Esophagus muscularis mucosa (tissue), 4 donors: ENCODE results near the gene ZSCAN16. TPM values are rescaled to one million over a fixed set of nuclear protein-coding genes. Genes with fewer than 3 reads are reported as not detected.

ENCODE experiments used
- DNase-seq: peaks from one replicate; pipeline ENCODE4 v3.0.0-alpha.2; 2017; ENCODE audit errors: extremely low spot score
- H3K27ac ChIP-seq, 4 donors: fragments of 200-600 bp; sonication (generic); replicated peaks in 1 of 4; 1 replicate in 3 of 4; 2 replicates in 1 of 4; pipeline ENCODE4 v1.5.1; 2016 to 2019; ENCODE audit warnings: mild to moderate bottlenecking in 1 of 4
- H3K27me3 ChIP-seq, 4 donors: fragments of 200-600 bp; sonication (generic); one replicate each; pipeline versions ENCODE4 v1.5.1 to v1.6.0; 2016 to 2019
- H3K36me3 ChIP-seq, 4 donors: fragments of 200-600 bp; sonication (generic); one replicate each; pipeline ENCODE4 v1.5.1; 2016 to 2019
- H3K4me1 ChIP-seq, 4 donors: fragments of 200-600 bp; sonication (generic); one replicate each; pipeline ENCODE4 v1.5.1; 2016 to 2019
- H3K4me3 ChIP-seq, 4 donors: fragments of 200-600 bp; sonication (generic); 1 replicate in 2 of 4; 2 replicates in 2 of 4; pipeline ENCODE4 v1.5.1; 2016 to 2019; ENCODE audit warnings: mild to moderate bottlenecking in 4 of 4, moderate library complexity in 1 of 4
- H3K9me3 ChIP-seq, 4 donors: fragments of 200-600 bp; sonication (generic); 1 replicate in 3 of 4; 2 replicates in 1 of 4; pipeline ENCODE4 v1.5.1; 2016 to 2019
- CTCF ChIP-seq, 3 experiments: fragments of 200-600 bp in 2 of 3; fragments of 450-650 bp in 1 of 3; sonication (generic) in 2 of 3; IDR thresholded peaks; one replicate each; pipeline ENCODE4 v1.5.1; 2017 to 2019; ENCODE audit warnings: antibody characterized with exemption in 3 of 3, mild to moderate bottlenecking in 2 of 3, moderate library complexity in 1 of 3
- EP300 ChIP-seq: sonication (generic); formaldehyde crosslinking; IDR thresholded peaks from one replicate; pipeline ENCODE4 v1.6.1; 2017; ENCODE audit warnings: antibody characterized with exemption
- POLR2A ChIP-seq: fragments of 450-650 bp; IDR thresholded peaks from one replicate; pipeline ENCODE4 v1.6.1; 2017; ENCODE audit warnings: antibody characterized with exemption, moderate library complexity, mild to moderate bottlenecking, low read depth
- POLR2AphosphoS5 ChIP-seq, 2 donors: sonication (generic); formaldehyde crosslinking; IDR thresholded peaks; one replicate each; pipeline ENCODE4 v1.6.1; 2017; ENCODE audit warnings: antibody characterized with exemption in 2 of 2
- WGBS: methylation state at CpG from one replicate; pipeline ENCODE4 v1.1.5; 2018; 5-methylcytosine and 5-hydroxymethylcytosine counted together
- intact Hi-C: fragments of 100-400 bp; cut with DNase I; formaldehyde crosslinking; loops from one replicate; pipeline ENCODE4 v1.15.1; 2023
- total RNA-seq, 4 donors: library from RNA; depleted of rRNA; stranded (reverse); fragments of >200 nt; gene quantifications; one replicate each; pipeline versions ENCODE4 v1.1.0 to v1.2.1, GENCODE V29; 2016

ZSCAN16 gene
- total RNA-seq, 4 donors from 2014 or later = 2.9 to 7.4 (median 3.4) TPM

- no peak for DNase-seq
- 86% methylated on average over 4 of the region's 4 CpGs for WGBS
- H3K4me3 ChIP-seq = no peak overlapping the region
- peaks cover 3 to 5% (median 4%) of the 10 kb centered on the region in 4 donors for H3K4me1 ChIP-seq
- intact Hi-C loops = no loop called here
- H3K27ac ChIP-seq = no peak overlapping the region
- H3K36me3 ChIP-seq = peaks cover 0 to 18% (median 0%) of the 10 kb centered on the region in 4 donors
- no peak for TF ChIP-seq POLR2A
- no peak for TF ChIP-seq CTCF (IDR thresholded peaks at IDR 0.05)
- no peak for TF ChIP-seq EP300
- TF ChIP-seq POLR2AphosphoS5 (IDR thresholded peaks at IDR 0.05) = no peak
- no peaks in the 10 kb centered on the region for H3K27me3 ChIP-seq
- H3K9me3 ChIP-seq = no peaks in the 10 kb centered on the region
Measured at GRCh38 chr6:28167068-28167467, 42.7 kb downstream of the ZSCAN16 start.

GRCh38 chr6:28167926-28168325, 43.5 kb downstream of the ZSCAN16 start:
- TF ChIP-seq POLR2A (no peak), POLR2AphosphoS5 (IDR thresholded peaks at IDR 0.05) (no peak), CTCF (IDR thresholded peaks at IDR 0.05) (no peak), EP300 (no peak)
- 75% methylated on average over 1 of the region's 1 CpG for WGBS
- intact Hi-C loops = no loop called here
- DNase-seq = no peak
- Histone ChIP-seq H3K4me1 (no peaks in the 10 kb centered on the region), H3K4me3 (no peak overlapping the region), H3K27ac (no peak overlapping the region), H3K36me3 (peaks cover 0 to 18% (median 0%) of the 10 kb centered on the region in 4 donors), H3K27me3 (no peaks in the 10 kb centered on the region), H3K9me3 (no peaks in the 10 kb centered on the region)

GRCh38 chr6:28171271-28171670, 46.9 kb downstream of the ZSCAN16 start:
- Histone ChIP-seq H3K4me1 (no peaks in the 10 kb centered on the region), H3K9me3 (no peaks in the 10 kb centered on the region), H3K27ac (no peak overlapping the region), H3K4me3 (no peak overlapping the region), H3K27me3 (no peaks in the 10 kb centered on the region), H3K36me3 (peaks cover 0 to 18% (median 0%) of the 10 kb centered on the region in 4 donors)
- TF ChIP-seq CTCF (IDR thresholded peaks at IDR 0.05) (no peak), EP300 (no peak), POLR2A (no peak), POLR2AphosphoS5 (IDR thresholded peaks at IDR 0.05) (no peak)
- 75% methylated on average over 2 of the region's 2 CpGs for WGBS
- intact Hi-C loops = no loop called here
- DNase-seq = no peak

GRCh38 chr6:28172006-28172405, 47.6 kb downstream of the ZSCAN16 start:
- peaks cover 0 to 13% (median 0%) of the 10 kb centered on the region in 4 donors for H3K36me3 ChIP-seq
- H3K4me3 ChIP-seq = no peak overlapping the region
- no peaks in the 10 kb centered on the region for H3K9me3 ChIP-seq
- H3K27ac ChIP-seq = no peak overlapping the region
- no peaks in the 10 kb centered on the region for H3K27me3 ChIP-seq
- H3K4me1 ChIP-seq = no peaks in the 10 kb centered on the region
- intact Hi-C loops = no loop called here
- TF ChIP-seq EP300 (no peak), CTCF (IDR thresholded peaks at IDR 0.05) (no peak), POLR2A (no peak), POLR2AphosphoS5 (IDR thresholded peaks at IDR 0.05) (no peak)
- no peak for DNase-seq
- whole genome bisulfite sequencing = 100% methylated on average over 2 of the region's 2 CpGs

GRCh38 chr6:28176373-28176772, 52.0 kb downstream of the ZSCAN16 start:
- H3K4me1 ChIP-seq = no peaks in the 10 kb centered on the region
- H3K9me3 ChIP-seq = no peaks in the 10 kb centered on the region
- TF ChIP-seq POLR2A (no peak), CTCF (IDR thresholded peaks at IDR 0.05) (no peak)
- H3K36me3 ChIP-seq = no peaks in the 10 kb centered on the region
- peaks cover 0 to 19% (median 0%) of the 10 kb centered on the region in 4 donors for H3K27me3 ChIP-seq
- no peak for DNase-seq
- H3K4me3 ChIP-seq = no peak overlapping the region
- WGBS = 84% methylated on average over 1 of the region's 1 CpG
- H3K27ac ChIP-seq = no peak overlapping the region
- intact Hi-C loops = no loop called here
